ENCODE results near the gene GRAMD1A. TPM values are rescaled to one million over a fixed set of nuclear protein-coding genes. Genes with fewer than 3 reads are reported as not detected.
"Not testable (repeated sequence)": the region's sequence is repeated elsewhere in the genome, so short reads cannot be mapped to it uniquely, and the experiment has no call there.

GRAMD1A gene
- total RNA-seq, 1 donor from 2014 or later = 19.8 TPM

DNA sequence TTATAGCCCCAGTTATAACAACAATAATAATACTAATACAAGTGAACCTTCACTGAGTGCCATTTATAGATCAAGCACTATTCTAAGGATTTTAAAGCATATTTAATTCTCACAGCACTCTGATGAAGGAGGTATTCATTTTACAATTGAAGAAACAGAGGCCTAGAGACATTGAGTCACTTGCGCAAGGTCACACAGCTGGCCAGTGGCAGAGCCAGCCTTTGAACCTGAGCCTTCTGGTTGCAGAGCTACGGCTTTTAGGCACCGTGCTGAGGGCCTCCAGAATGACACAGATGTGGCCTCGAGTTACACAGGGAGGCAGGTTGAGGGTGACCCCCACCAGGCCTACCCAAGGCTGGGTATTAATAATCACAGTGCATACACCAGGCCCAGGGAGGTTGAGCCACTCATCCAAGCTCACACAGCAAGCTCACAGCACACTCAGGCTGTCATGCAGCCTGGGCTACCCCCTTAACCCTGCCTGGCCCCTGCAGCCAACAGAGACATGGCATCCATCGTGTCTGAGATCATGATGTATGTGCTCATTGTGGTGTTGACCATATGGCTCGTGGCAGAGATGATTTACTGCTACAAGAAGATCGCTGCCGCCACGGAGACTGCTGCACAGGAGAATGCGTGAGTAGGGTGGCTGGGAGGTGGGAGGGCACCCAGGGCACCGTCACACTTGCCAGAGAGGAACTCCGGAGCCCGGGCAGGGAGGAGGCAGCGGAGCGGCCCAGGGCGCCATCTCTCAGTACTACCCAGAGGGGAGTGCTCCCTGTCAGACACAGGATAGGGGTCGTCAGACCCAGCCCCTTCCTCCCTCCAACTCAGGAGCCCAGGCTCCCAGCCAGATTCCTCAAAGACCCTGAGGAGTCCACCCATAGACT, 38.7 kb downstream of the GRAMD1A start:
- no peak for DNase-seq

DNA sequence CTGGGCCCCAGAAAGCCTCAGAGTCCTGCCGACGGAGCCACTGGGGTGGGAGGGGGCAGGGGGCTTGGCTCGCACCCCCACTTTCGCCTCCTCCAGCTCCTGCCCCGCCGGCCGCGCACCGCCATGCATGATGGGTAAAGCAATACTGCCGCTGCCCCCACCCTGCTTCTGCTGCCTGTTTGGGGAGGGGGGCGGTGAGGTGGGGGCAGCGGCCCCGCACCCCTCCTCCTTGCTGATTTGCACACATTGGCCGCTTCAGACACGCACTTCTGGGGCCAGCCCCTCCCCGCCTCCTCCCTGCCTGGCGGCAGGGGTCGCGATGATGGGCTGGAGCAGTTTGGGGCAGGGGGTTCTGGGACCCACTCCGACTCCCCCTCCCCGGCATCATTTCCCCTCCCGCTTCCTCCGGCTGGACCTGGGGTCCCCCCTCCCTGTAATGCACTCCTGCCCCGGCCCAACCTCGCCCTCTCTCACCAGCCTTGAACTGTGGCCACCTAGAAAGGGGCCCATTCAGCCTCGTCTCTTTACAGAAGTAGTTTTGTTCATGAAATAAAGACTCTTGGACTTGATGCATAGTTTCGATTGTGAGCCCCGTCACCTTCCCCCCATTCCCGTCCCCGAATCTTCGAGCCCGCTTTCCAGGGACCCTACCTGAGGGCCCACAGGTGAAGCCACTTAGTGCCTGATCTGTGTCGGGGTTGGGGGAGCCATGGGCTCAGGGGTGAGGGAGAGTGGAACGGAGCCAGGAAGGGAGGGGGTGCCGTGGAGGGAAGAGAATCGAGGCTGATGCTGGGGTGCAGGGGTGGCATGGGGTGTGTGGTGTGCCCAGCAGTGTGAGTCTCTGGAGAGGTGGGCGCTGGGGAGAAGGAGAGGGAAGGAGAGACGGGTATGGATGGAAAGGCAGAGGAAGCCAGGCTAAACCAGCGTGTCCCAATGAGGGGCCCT, 40.0 kb downstream of the GRAMD1A start:
- no peak for DNase-seq

- DNase-seq = no peak
Measured at GRCh38 chr19:35040826-35041547, 40.9 kb downstream of the GRAMD1A start.

- no peak for DNase-seq
Measured at GRCh38 chr19:35041548-35042055, 41.5 kb downstream of the GRAMD1A start, which contains the start of gene HPN. HPN (plus strand) TSS chr19:35041721; CDS start chr19:35042507, 786 bp downstream.

DNA sequence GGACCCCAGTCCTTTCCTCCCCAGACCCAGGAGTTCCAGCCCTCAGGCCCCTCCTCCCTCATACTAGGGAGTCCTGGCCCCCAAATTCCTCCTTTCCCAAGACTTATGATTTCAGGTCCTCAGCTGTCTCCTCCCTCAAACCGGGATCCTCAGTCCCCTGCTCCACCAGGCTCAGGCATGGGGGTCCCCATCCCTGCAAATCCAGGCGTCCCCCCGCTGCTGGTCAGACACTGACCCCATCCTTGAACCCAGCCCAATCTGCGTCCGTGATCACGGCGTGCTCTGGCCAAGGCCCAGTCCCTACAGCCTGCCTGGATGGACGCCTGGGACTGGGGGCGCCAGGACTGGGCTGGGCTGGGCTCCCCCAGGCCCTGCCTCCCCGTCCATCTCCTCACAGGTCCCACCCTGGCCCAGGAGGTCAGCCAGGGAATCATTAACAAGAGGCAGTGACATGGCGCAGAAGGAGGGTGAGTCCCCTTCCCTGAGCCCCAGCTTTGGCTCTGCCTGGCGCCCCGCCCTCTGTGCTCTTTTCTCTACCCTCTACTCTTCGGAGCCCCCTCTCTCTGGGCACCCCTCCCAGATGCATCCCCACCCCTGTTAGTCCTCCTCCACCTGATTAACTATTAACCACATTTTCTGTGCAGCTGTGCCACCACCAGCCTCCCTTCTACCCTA, 42.1 kb downstream of the GRAMD1A start:
- no peak for DNase-seq

DNA sequence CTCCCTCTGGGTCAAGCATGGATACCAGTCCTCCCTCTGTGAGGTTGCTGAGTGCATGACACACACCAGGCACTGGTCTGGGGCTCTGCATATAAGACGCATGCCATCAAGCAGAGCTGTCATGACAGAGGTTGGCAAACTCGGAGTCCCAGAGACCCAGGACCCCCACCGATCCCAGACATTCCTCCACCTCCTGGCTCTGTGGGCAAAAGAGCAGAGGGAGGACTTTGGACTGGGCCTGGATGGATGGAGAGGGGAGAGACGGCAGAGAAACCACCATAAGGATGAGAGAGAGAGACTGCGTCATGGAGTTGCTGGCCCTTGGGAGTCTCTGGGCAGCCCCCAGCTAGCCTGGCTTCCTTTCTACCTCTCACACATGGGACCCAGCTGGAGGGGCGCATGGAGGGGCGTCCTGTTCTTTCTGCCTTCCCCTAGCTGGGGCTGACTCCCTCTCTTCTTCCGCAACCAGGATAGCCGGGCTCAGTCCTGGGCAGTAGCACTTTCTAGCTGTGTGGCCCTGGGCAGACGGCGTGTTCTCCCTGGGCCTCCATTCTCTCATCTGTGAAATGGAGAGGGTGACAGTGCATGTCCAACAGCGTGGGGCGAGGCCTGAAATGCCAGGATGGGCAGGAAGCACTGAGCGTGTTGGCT, 43.0 kb downstream of the GRAMD1A start:
- no peak for DNase-seq

DNA sequence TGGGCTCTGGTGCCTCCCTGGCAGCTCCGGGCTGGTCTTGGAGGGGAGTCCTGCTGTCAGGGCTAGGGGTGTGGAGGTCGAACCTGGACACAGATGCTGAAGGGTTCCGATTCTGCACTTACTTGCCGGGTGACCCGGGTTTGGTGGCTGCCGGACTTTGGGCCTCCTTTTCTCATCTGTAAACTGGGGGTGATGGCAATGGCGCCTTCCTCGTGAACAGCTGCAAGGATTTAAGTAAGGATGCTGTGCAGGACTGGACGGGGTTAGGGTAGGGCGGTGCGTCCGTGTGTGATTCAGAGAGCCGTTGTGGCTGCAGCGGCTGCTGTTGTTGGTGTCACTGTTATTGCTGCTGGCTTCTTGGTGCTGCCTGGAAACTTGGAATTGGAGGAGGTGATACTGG, 43.8 kb downstream of the GRAMD1A start:
- no peak for DNase-seq

- DNase-seq = peak; percentile 64
Measured at GRCh38 chr19:35044317-35045117, 44.4 kb downstream of the GRAMD1A start.

DNA sequence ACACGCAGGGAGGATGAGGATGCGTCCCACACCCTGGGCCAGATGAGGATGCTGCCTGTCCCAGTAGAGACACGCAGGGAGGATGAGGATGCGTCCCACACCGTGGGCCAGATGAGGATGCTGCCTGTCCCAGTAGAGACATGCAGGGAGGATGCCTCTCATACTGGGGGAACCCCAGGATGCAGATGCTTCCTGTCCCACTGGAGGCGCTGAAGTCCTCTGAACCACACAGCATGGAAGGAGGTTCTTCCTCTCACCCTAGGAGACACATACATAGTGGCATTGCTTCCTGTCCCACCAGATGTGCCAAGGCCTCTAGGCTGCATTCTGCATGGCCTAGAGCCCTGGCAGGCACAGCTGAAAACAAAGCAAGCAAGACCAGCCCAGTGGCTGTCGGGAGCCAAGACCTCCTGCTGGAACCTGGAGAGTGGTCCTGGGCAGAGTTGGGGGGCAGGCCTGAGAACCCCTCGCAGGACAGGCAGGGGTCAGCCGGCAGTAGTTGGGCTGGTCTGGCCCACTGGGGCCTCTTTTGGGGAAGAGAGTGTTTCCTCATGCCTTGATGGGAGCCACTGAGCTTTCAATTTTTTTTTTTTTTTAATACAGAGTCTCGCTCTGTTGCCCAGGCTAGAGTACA, 45.7 kb downstream of the GRAMD1A start:
- peak; percentile 29 for DNase-seq

GRCh38 chr19:35046461-35046860, 46.3 kb downstream of the GRAMD1A start:
- DNase-seq = no peak

DNA sequence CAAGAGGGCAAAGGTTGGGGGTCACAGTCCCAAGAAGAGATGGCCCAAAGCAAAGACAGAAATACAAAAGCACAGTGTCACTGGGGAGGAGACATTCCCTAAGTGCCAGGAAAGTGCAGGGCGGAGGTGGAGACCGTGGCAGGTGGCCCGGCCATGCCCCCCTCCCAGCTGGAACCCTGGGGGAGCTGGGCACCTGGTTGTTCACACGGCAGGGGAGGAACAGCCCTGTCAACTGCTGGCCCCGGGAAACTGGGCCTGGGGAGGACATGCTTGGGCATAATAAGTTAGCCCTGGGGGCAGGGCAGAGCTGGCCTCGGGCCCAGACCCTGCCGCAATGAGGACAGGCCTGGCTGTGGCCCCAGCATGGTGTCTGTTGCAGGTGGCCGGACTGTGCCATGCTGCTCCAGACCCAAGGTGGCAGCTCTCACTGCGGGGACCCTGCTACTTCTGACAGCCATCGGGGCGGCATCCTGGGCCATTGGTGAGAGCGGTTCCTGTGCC, 48.8 kb downstream of the GRAMD1A start:
- DNase-seq = no peak

DNA sequence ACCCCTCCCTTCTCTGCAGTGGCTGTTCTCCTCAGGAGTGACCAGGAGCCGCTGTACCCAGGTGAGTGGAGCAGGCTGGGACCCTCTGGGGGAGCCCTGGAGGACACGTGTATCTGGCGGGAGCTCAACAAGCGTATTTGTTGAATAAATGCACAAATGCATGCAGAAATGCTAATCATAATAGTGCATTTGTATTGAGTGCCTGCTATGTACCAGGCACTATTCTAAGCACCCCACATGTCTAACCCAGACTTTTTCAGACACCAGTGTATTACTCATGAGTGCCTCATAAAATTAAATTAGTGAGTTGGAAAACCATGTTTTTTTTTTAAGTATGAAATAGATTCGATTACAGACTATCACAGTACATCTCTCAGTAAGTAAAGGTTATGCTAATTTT, 49.3 kb downstream of the GRAMD1A start:
- DNase-seq = no peak

DNA sequence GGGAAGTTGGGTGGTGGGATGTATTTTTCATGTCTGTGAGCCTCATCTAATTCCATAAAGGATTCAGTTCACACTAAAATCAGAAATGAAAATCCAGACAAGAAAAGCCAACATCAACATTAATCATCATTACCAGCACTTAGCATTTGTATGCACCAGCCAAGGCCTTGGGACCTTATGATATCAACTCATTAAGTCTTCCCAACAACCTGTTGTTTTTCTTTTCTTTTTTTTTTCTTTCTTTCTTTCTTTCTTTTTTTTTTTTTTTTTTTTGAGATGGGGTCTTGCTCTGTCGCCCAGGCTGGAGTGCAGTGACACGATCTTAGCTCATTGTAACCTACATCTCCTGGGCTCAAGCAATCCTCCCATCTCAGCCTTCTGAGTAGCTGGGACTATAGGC, 50.5 kb downstream of the GRAMD1A start:
- DNase-seq = not testable (repeated sequence)

- DNase-seq = not testable (repeated sequence)
Measured at GRCh38 chr19:35051268-35051667, 51.1 kb downstream of the GRAMD1A start.

DNA sequence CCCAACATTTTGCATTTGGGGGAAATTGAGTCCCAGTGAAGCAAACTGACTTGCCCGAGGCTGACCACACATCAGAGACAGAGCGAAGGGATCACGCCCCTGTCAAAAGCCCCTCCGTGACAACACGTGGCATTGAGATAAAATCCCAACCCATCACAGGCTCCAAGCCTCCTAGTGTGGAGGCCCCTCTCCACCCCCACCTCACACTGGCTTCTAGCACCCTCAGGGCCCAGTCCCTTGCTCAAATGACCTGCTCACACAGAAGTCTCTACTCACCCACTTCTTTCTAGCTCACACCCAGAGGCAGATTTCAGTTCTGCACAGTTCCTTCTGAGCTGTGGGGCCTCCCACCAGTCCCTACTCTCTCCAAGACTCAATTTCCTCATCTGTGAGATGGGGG, 51.7 kb downstream of the GRAMD1A start:
- no peak for DNase-seq

DNA sequence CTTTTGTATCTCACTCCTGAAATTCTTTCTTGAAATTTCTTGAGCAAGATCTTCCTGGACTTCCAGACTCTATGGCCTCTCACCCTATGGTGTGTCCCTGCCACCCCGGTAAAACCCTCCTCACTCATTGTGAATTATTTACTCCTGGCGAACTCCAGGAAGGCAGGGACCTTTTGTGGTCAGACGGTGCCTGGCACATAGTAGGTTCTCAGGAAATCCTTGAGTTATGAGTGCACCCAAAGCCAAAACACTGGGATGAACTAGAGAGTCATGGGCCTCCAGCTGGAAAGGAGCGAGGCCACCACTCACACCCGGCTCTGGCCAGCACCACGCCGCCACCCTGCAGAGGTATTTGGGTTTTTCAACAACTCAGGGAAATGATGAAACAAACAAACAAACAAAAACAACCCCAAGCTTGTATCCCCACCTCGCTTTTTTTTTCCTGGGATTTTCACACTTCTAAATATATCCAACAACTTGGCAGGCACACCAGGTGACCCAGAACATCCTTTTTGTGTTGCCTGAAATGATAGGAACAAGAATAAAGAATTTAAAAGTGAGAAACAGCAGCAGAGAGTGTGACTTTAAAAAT, 52.6 kb downstream of the GRAMD1A start:
- no peak for DNase-seq

- no peak for DNase-seq
Measured at GRCh38 chr19:35053667-35054293, 53.7 kb downstream of the GRAMD1A start.

GRCh38 chr19:35054626-35055025, 54.5 kb downstream of the GRAMD1A start:
- DNase-seq = no peak
